GM21723 (cell line): ENCODE results near the gene ETV7.

Source experiments
- ATAC-seq: cut with Tn5 transposase; IDR thresholded peaks from one replicate; pipeline ENCODE4 v1.9.1; 2021; ENCODE audit warnings: mild to moderate bottlenecking, moderate library complexity; ENCODE audit not compliant: unreplicated experiment

ETV7 gene

GRCh38 chr6:36384095-36384494, 3.4 kb downstream of the ETV7 start:
- no peak for ATAC-seq

GRCh38 chr6:36383606-36384005, 3.9 kb downstream of the ETV7 start:
- no peak for ATAC-seq

GRCh38 chr6:36382976-36383375, 4.5 kb downstream of the ETV7 start:
- ATAC-seq = no peak

GRCh38 chr6:36381502-36382389, 5.7 kb downstream of the ETV7 start:
- peak; percentile 48 for ATAC-seq

- no peak for ATAC-seq
Measured at GRCh38 chr6:36380166-36380565, 7.3 kb downstream of the ETV7 start.

- ATAC-seq = no peak
Measured at GRCh38 chr6:36378936-36379335, 8.5 kb downstream of the ETV7 start.

- no peak for ATAC-seq
Measured at GRCh38 chr6:36378243-36378920, 9.1 kb downstream of the ETV7 start.

GRCh38 chr6:36377594-36377993, 9.9 kb downstream of the ETV7 start:
- no peak for ATAC-seq

GRCh38 chr6:36376742-36377141, 10.7 kb downstream of the ETV7 start:
- no peak for ATAC-seq

GRCh38 chr6:36376183-36376582, 11.3 kb downstream of the ETV7 start:
- no peak for ATAC-seq

GRCh38 chr6:36375644-36376155, 11.8 kb downstream of the ETV7 start:
- ATAC-seq = no peak

GRCh38 chr6:36374972-36375371, 12.5 kb downstream of the ETV7 start:
- no peak for ATAC-seq

- no peak for ATAC-seq
Measured at GRCh38 chr6:36374194-36374593, 13.3 kb downstream of the ETV7 start.

- ATAC-seq = no peak
Measured at GRCh38 chr6:36373368-36374019, 14.0 kb downstream of the ETV7 start.

- no peak for ATAC-seq
Measured at GRCh38 chr6:36372088-36372487, 15.4 kb downstream of the ETV7 start.

GRCh38 chr6:36371211-36371610, 16.3 kb downstream of the ETV7 start:
- ATAC-seq = no peak

- ATAC-seq = no peak
Measured at GRCh38 chr6:36370638-36371037, 16.8 kb downstream of the ETV7 start.

- no peak for ATAC-seq
Measured at GRCh38 chr6:36368921-36369865, 18.3 kb downstream of the ETV7 start.

GRCh38 chr6:36368421-36368820, 19.0 kb downstream of the ETV7 start:
- ATAC-seq = no peak

- ATAC-seq = no peak
Measured at GRCh38 chr6:36367743-36368142, 19.7 kb downstream of the ETV7 start.
